Choroid plexus epithelial cell (primary cell): ENCODE measurements around the gene CCR3.

Source experiments
- DNase-seq: peaks from one replicate; pipeline ENCODE4 v3.0.0-alpha.2; 2010; ENCODE audit warnings: low read depth
- H3K4me3 ChIP-seq: 2 replicates; pipeline ENCODE4 v1.5.1; 2011; ENCODE audit warnings: low read depth, mild to moderate bottlenecking, control low read depth, low read length, moderate library complexity
- TF ChIP-seq, protein P1 (sequence below): conservative IDR thresholded peaks from 2 replicates; pipeline ENCODE4 v1.5.1; 2011; ENCODE audit warnings: low read depth, mild to moderate bottlenecking, control low read depth, inconsistent platforms, low read length, moderate library complexity

The CCR3 gene

GRCh38 chr3:46209053-46209452 is 33.2 kb upstream of the CCR3 start:
- TF ChIP-seq, protein P1, sequence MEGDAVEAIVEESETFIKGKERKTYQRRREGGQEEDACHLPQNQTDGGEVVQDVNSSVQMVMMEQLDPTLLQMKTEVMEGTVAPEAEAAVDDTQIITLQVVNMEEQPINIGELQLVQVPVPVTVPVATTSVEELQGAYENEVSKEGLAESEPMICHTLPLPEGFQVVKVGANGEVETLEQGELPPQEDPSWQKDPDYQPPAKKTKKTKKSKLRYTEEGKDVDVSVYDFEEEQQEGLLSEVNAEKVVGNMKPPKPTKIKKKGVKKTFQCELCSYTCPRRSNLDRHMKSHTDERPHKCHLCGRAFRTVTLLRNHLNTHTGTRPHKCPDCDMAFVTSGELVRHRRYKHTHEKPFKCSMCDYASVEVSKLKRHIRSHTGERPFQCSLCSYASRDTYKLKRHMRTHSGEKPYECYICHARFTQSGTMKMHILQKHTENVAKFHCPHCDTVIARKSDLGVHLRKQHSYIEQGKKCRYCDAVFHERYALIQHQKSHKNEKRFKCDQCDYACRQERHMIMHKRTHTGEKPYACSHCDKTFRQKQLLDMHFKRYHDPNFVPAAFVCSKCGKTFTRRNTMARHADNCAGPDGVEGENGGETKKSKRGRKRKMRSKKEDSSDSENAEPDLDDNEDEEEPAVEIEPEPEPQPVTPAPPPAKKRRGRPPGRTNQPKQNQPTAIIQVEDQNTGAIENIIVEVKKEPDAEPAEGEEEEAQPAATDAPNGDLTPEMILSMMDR: no peak
- DNase-seq: no peak
- H3K4me3 ChIP-seq: no peak overlapping the region

DNA sequence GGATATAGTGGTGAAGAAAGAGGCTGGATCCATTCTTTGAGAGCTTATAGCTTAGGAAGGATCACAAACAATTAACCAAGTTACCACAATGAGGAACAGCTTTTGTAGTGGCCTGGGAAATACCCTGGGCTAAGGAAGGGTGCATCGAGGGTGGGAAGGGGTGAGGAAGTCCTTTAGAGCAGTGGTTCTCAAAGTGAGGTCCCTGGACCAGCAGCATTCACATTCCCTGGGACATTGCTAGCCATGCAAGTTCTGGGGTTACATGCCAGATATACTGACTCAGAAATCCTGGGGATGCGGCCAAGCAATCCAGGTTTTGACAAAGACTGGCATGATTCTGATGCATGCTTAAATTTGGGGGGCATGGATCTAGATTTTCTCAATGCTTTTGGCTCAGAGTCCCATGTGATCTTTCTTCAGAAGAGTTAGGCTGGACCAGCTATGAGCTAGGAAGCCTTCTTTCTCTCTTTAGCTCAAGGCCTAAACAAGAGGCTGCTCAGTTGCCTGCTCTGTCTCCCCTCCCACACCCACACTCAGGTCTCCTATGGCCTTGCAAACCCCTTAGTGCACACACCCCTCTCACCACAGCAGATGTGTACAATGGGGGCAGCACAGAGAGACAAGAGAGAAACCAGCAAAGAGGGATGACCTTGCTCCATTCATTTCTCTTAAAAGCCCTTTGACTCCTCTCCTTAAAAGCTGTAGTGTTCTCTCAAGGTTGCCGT is 32.4 kb upstream of the CCR3 start:
- TF ChIP-seq, protein P1: no peak
- no peak overlapping the region for H3K4me3 ChIP-seq
- no peak for DNase-seq

DNA sequence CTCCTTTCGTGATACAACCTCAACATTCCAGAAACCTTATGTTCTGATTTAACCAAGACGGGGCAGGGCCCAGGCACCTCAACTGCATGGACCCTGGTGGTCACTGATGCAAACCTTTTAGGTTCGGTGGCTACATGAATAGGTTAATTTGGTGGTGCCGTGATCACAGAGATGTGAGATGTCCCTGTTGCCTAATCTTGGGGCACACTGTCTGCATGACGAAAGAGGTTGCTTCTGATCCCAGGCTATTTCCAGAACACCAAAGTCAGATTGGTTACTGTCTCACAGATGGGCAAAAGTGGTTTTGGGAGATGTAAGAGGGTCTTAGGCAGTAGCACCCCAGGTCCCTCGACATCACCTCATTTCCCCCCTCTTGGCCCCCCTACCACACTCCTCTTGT is 30.2 kb upstream of the CCR3 start:
- TF ChIP-seq, protein P1: no peak
- no peak for DNase-seq
- H3K4me3 ChIP-seq: no peak overlapping the region

GRCh38 chr3:46213201-46213600 is 29.1 kb upstream of the CCR3 start:
- no peak for DNase-seq
- H3K4me3 ChIP-seq: no peak overlapping the region
- TF ChIP-seq, protein P1: no peak

- DNase-seq: peak; percentile 19
- H3K4me3 ChIP-seq: no peak overlapping the region
- TF ChIP-seq, protein P1: peak; percentile 67
Observed at GRCh38 chr3:46214751-46215352, 27.4 kb upstream of the CCR3 start.

GRCh38 chr3:46215810-46216414 is 26.3 kb upstream of the CCR3 start:
- DNase-seq: peak; percentile 8
- TF ChIP-seq, protein P1: no peak
- no peak overlapping the region for H3K4me3 ChIP-seq

- DNase-seq: no peak
- H3K4me3 ChIP-seq: no peak overlapping the region
- TF ChIP-seq, protein P1: no peak
Observed at GRCh38 chr3:46218196-46218709, 24.0 kb upstream of the CCR3 start.
